Naive thymus-derived CD4-positive, alpha-beta T cell (primary cell): ENCODE measurements around the gene CLDN34. TPM values are rescaled to one million over a fixed set of nuclear protein-coding genes. Genes with fewer than 3 reads are reported as not detected.
A peak's percentile ranks its signal among the peaks of the same experiment; 100 is the strongest.

Experiments used
- ATAC-seq: fragments of 150-1000 bp; cut with Tn5 transposase; 2 replicates; pipeline ENCODE4 v1.10.0; 2021; ENCODE audit warnings: mild to moderate bottlenecking, moderate library complexity
- CTCF ChIA-PET: fragments of 350-600 bp; sonication (Branson Sonifier 250); formaldehyde crosslinking; loops from one replicate; lab custom pipeline; 2021; ENCODE audit warnings: antibody characterized with exemption; lab: Charles Lee
- POLR2A ChIA-PET: fragments of 350-600 bp; sonication (Branson Sonifier 250); formaldehyde crosslinking; loops from one replicate; lab custom pipeline; 2021; ENCODE audit warnings: antibody characterized with exemption, inconsistent platforms; lab: Charles Lee
- DNase-seq, 9 donors: peaks; one replicate each; pipeline versions ENCODE4 v3.0.0 to v3.0.0-alpha.2; 2020 to 2022; ENCODE audit warnings: mixed read lengths in 1 of 9
- H3K27ac ChIP-seq: one replicate; pipeline ENCODE4 v1.7.0; 2013; ENCODE audit warnings: mild to moderate bottlenecking, low read depth, low read length, moderate library complexity
- H3K27me3 ChIP-seq, 2 donors: one replicate each; pipeline ENCODE4 v1.7.0; 2013; ENCODE audit warnings: low read length in 2 of 2, mild to moderate bottlenecking in 2 of 2, moderate library complexity in 2 of 2; ENCODE audit not compliant: control insufficient read depth in 2 of 2, insufficient read depth in 2 of 2
- H3K36me3 ChIP-seq, 3 experiments: 1 replicate in 2 of 3; 2 replicates in 1 of 3; pipeline ENCODE4 v1.7.0; 2013; ENCODE audit warnings: low read length in 3 of 3, mild to moderate bottlenecking in 3 of 3, moderate library complexity in 1 of 3; ENCODE audit not compliant: insufficient read depth in 3 of 3, control insufficient read depth in 2 of 3
- H3K4me1 ChIP-seq, 2 donors: one replicate each; pipeline ENCODE4 v1.7.0; 2013; ENCODE audit warnings: low read length in 2 of 2, mild to moderate bottlenecking in 2 of 2, moderate library complexity in 1 of 2; ENCODE audit not compliant: control insufficient read depth in 2 of 2, insufficient read depth in 2 of 2
- H3K4me3 ChIP-seq: 2 replicates; pipeline ENCODE4 v1.7.0; 2013; ENCODE audit warnings: mild to moderate bottlenecking, low read length
- H3K9me3 ChIP-seq, 3 experiments: 1 replicate in 2 of 3; 2 replicates in 1 of 3; pipeline ENCODE4 v1.7.0; 2013; ENCODE audit warnings: low read length in 3 of 3; ENCODE audit not compliant: control insufficient read depth in 2 of 3
- H3K27ac Mint-ChIP-seq, 9 donors: one replicate each; pipeline ENCODE4 v1.8.0; 2020 to 2022; ENCODE audit warnings: mixed read lengths in 9 of 9, mild to moderate bottlenecking in 8 of 9, moderate library complexity in 5 of 9, inconsistent platforms in 2 of 9
- H3K27me3 Mint-ChIP-seq, 5 donors: one replicate each; pipeline ENCODE4 v1.8.0; 2021 to 2022; ENCODE audit warnings: mixed read lengths in 5 of 5, mild to moderate bottlenecking in 1 of 5
- H3K36me3 Mint-ChIP-seq, 5 donors: one replicate each; pipeline ENCODE4 v1.8.0; 2020 to 2022; ENCODE audit warnings: mixed read lengths in 5 of 5, mild to moderate bottlenecking in 3 of 5, inconsistent platforms in 1 of 5
- H3K4me1 Mint-ChIP-seq, 7 donors: one replicate each; pipeline ENCODE4 v1.8.0; 2020 to 2022; ENCODE audit warnings: mixed read lengths in 7 of 7, mild to moderate bottlenecking in 3 of 7, inconsistent platforms in 1 of 7
- H3K4me3 Mint-ChIP-seq, 10 donors: one replicate each; pipeline ENCODE4 v1.8.0; 2020 to 2022; ENCODE audit warnings: mild to moderate bottlenecking in 10 of 10, mixed read lengths in 10 of 10, moderate library complexity in 6 of 10, inconsistent platforms in 2 of 10
- H3K9me3 Mint-ChIP-seq, 11 donors: one replicate each; pipeline ENCODE4 v1.8.0; 2020 to 2022; ENCODE audit warnings: mixed read lengths in 11 of 11, mild to moderate bottlenecking in 4 of 11, inconsistent platforms in 1 of 11, moderate library complexity in 1 of 11
- intact Hi-C, 2 donors: fragments of 100-400 bp; cut with micrococcal nuclease; formaldehyde crosslinking; loops; one replicate each; pipeline ENCODE4 v1.15.1; 2023
- polyA plus RNA-seq, 2 donors: library from polyadenylated mRNA; unstranded; fragments of 300-500 nt; fragmentation: Illumina TruSeq; gene quantifications; one replicate each; pipeline ENCODE4 v1.2.3, GENCODE V29; 2021
- total RNA-seq, 6 experiments: library from RNA in 5 of 6; stranded (reverse) in 5 of 6; gene quantifications; 1 replicate in 5 of 6; 2 replicates in 1 of 6; pipeline ENCODE4 v1.2.3 and lab custom pipeline; 2021 to 2026

The CLDN34 gene
- total and polyA plus RNA-seq, 7 experiments from 2014 or later, result not detected

- H3K36me3 ChIP-seq, result no peaks in the 10 kb centered on the region
- no peak overlapping the region for H3K27ac ChIP-seq
- intact Hi-C loops, result no loop called here
- ATAC-seq, result no peak
- ChIA-PET POLR2A (no interaction called here), CTCF (no interaction called here)
- H3K4me3 Mint-ChIP-seq, result no peak overlapping the region
- H3K36me3 Mint-ChIP-seq, result no peaks in the 10 kb centered on the region
- H3K9me3 ChIP-seq, result no peaks in the 10 kb centered on the region
- no peaks in the 10 kb centered on the region for H3K4me1 Mint-ChIP-seq
- no peaks in the 10 kb centered on the region for H3K27me3 Mint-ChIP-seq
- no peak overlapping the region for H3K4me3 ChIP-seq
- no peaks in the 10 kb centered on the region for H3K27me3 ChIP-seq
- DNase-seq, result no peak
- H3K27ac Mint-ChIP-seq, result no peak overlapping the region
- H3K4me1 ChIP-seq, result no peaks in the 10 kb centered on the region
- no peaks in the 10 kb centered on the region for H3K9me3 Mint-ChIP-seq
Observed at GRCh38 chrX:9927698-9928482, 39.3 kb upstream of the CLDN34 start.

- H3K27me3 ChIP-seq, result no peaks in the 10 kb centered on the region
- ChIA-PET CTCF (no interaction called here), POLR2A (no interaction called here)
- intact Hi-C loops, result no loop called here
- no peaks in the 10 kb centered on the region for H3K9me3 ChIP-seq
- H3K36me3 ChIP-seq, result no peaks in the 10 kb centered on the region
- no peak overlapping the region for H3K27ac ChIP-seq
- H3K4me1 ChIP-seq, result no peaks in the 10 kb centered on the region
- Mint-ChIP-seq H3K27ac (no peak overlapping the region), H3K27me3 (peaks cover 0 to 10% (median 8%) of the 10 kb centered on the region in 5 donors), H3K4me1 (no peaks in the 10 kb centered on the region), H3K36me3 (no peaks in the 10 kb centered on the region), H3K4me3 (no peak overlapping the region), H3K9me3 (peaks cover 0 to 3% (median 0%) of the 10 kb centered on the region in 11 donors)
- no peak for DNase-seq
- no peak for ATAC-seq
- no peak overlapping the region for H3K4me3 ChIP-seq
Observed at GRCh38 chrX:9935436-9935835, 31.7 kb upstream of the CLDN34 start.

- Histone ChIP-seq H3K4me1 (peaks cover 0 to 12% of the 10 kb centered on the region in 2 donors), H3K4me3 (no peak overlapping the region), H3K27ac (no peak overlapping the region), H3K27me3 (no peaks in the 10 kb centered on the region), H3K9me3 (no peaks in the 10 kb centered on the region), H3K36me3 (no peaks in the 10 kb centered on the region)
- Mint-ChIP-seq H3K4me3 (no peak overlapping the region), H3K27ac (no peak overlapping the region), H3K9me3 (peaks cover 0 to 4% (median 0%) of the 10 kb centered on the region in 11 donors), H3K36me3 (no peaks in the 10 kb centered on the region), H3K4me1 (peaks cover 0 to 11% (median 4%) of the 10 kb centered on the region in 7 donors), H3K27me3 (peaks cover 0 to 23% (median 11%) of the 10 kb centered on the region in 5 donors)
- ATAC-seq (no peak), DNase-seq (no peak)
- ChIA-PET CTCF (no interaction called here), POLR2A (no interaction called here)
- intact Hi-C loops, result no loop called here
Observed at GRCh38 chrX:9937761-9938160, 29.4 kb upstream of the CLDN34 start.

- intact Hi-C loops, result no loop called here
- Mint-ChIP-seq H3K27me3 (peaks cover 0 to 29% (median 11%) of the 10 kb centered on the region in 5 donors), H3K9me3 (peaks cover 0 to 4% (median 0%) of the 10 kb centered on the region in 11 donors), H3K36me3 (no peaks in the 10 kb centered on the region), H3K27ac (no peak overlapping the region), H3K4me3 (no peak overlapping the region), H3K4me1 (peaks cover 0 to 11% (median 4%) of the 10 kb centered on the region in 7 donors)
- ChIA-PET POLR2A (no interaction called here), CTCF (no interaction called here)
- Histone ChIP-seq H3K36me3 (no peaks in the 10 kb centered on the region), H3K4me1 (peaks cover 0 to 12% of the 10 kb centered on the region in 2 donors), H3K27ac (no peak overlapping the region), H3K4me3 (no peak overlapping the region), H3K27me3 (no peaks in the 10 kb centered on the region), H3K9me3 (no peaks in the 10 kb centered on the region)
- no peak for DNase-seq
- no peak for ATAC-seq
Observed at GRCh38 chrX:9938516-9938915, 28.6 kb upstream of the CLDN34 start.

- H3K4me1 ChIP-seq, result peaks cover 0 to 12% of the 10 kb centered on the region in 2 donors
- DNase-seq, result no peak
- Mint-ChIP-seq H3K4me1 (peaks cover 0 to 11% (median 4%) of the 10 kb centered on the region in 7 donors), H3K9me3 (peaks cover 0 to 4% (median 0%) of the 10 kb centered on the region in 11 donors), H3K36me3 (no peaks in the 10 kb centered on the region), H3K4me3 (no peak overlapping the region), H3K27ac (no peak overlapping the region), H3K27me3 (peaks cover 0 to 26% (median 11%) of the 10 kb centered on the region in 5 donors)
- H3K9me3 ChIP-seq, result no peaks in the 10 kb centered on the region
- no peak for ATAC-seq
- POLR2A ChIA-PET, result no interaction called here
- CTCF ChIA-PET, result no interaction called here
- H3K27ac ChIP-seq, result no peak overlapping the region
- no peaks in the 10 kb centered on the region for H3K36me3 ChIP-seq
- no peaks in the 10 kb centered on the region for H3K27me3 ChIP-seq
- no peak overlapping the region for H3K4me3 ChIP-seq
- intact Hi-C loops, result no loop called here
Observed at GRCh38 chrX:9940421-9940820, 26.7 kb upstream of the CLDN34 start.

GRCh38 chrX:9942086-9942485 lies 25.1 kb upstream of the CLDN34 start:
- peaks cover 0 to 11% (median 4%) of the 10 kb centered on the region in 7 donors for H3K4me1 Mint-ChIP-seq
- peaks cover 0 to 12% of the 10 kb centered on the region in 2 donors for H3K4me1 ChIP-seq
- no peaks in the 10 kb centered on the region for H3K36me3 ChIP-seq
- ChIA-PET POLR2A (no interaction called here), CTCF (no interaction called here)
- H3K9me3 ChIP-seq, result no peaks in the 10 kb centered on the region
- H3K4me3 Mint-ChIP-seq, result peak overlapping the region in 1 of 10 donors; percentile 53
- H3K27ac Mint-ChIP-seq, result peak overlapping the region in 1 of 9 donors; percentile 70
- H3K9me3 Mint-ChIP-seq, result peaks cover 0 to 4% (median 0%) of the 10 kb centered on the region in 11 donors
- peak in 2 of 9 donors; percentile 19 to 66 for DNase-seq
- intact Hi-C loops, result no loop called here
- H3K36me3 Mint-ChIP-seq, result no peaks in the 10 kb centered on the region
- H3K4me3 ChIP-seq, result no peak overlapping the region
- no peak overlapping the region for H3K27ac ChIP-seq
- H3K27me3 Mint-ChIP-seq, result peaks cover 0 to 28% (median 11%) of the 10 kb centered on the region in 5 donors
- peak; percentile 73 for ATAC-seq
- no peaks in the 10 kb centered on the region for H3K27me3 ChIP-seq

- Histone ChIP-seq H3K4me3 (no peak overlapping the region), H3K36me3 (no peaks in the 10 kb centered on the region), H3K4me1 (peaks cover 0 to 12% of the 10 kb centered on the region in 2 donors), H3K27ac (no peak overlapping the region), H3K27me3 (no peaks in the 10 kb centered on the region), H3K9me3 (no peaks in the 10 kb centered on the region)
- Mint-ChIP-seq H3K4me1 (peaks cover 0 to 11% (median 4%) of the 10 kb centered on the region in 7 donors), H3K27me3 (peaks cover 4 to 37% (median 11%) of the 10 kb centered on the region in 5 donors), H3K27ac (no peak overlapping the region), H3K36me3 (no peaks in the 10 kb centered on the region), H3K9me3 (peaks cover 0 to 4% (median 0%) of the 10 kb centered on the region in 11 donors), H3K4me3 (no peak overlapping the region)
- no peak for DNase-seq
- no peak for ATAC-seq
- intact Hi-C loops, result no loop called here
- ChIA-PET POLR2A (no interaction called here), CTCF (no interaction called here)
Observed at GRCh38 chrX:9943420-9943819, 23.7 kb upstream of the CLDN34 start.
